ENCODE measurements around the gene SDF4.
"Not testable (repeated sequence)": the region's sequence is repeated elsewhere in the genome, so short reads cannot be mapped to it uniquely, and the experiment has no call there.

SDF4 gene

GRCh38 chr1:1178794-1179331 lies 52.9 kb downstream of the SDF4 start:
- no peak for DNase-seq (ENCODE audit: low read depth in 3 of 3)

GRCh38 chr1:1177452-1178206 lies 54.2 kb downstream of the SDF4 start:
- no peak for DNase-seq (ENCODE audit: low read depth in 3 of 3)

DNA sequence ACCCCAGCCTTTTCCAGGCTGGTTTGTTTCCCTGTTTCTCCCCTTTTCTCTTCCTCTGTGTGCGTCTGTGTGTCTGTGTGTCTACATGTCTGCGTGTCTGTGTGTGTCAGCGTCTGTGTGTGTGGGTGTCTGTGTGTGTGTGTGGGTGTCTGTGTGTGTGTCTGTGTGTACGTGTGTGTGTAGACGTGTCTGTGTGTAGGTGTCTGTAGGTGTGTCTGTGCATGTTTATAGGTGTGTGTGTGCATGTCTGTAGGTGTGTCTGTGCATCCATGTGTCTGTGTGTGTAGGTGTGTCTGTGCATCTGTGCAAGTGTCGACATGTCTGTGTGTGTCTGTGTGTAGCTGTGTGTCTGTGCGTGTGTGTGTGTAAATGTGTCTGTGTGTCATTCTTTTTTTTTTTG lies 54.9 kb downstream of the SDF4 start:
- no peak for DNase-seq (ENCODE audit: low read depth in 3 of 3)

DNA sequence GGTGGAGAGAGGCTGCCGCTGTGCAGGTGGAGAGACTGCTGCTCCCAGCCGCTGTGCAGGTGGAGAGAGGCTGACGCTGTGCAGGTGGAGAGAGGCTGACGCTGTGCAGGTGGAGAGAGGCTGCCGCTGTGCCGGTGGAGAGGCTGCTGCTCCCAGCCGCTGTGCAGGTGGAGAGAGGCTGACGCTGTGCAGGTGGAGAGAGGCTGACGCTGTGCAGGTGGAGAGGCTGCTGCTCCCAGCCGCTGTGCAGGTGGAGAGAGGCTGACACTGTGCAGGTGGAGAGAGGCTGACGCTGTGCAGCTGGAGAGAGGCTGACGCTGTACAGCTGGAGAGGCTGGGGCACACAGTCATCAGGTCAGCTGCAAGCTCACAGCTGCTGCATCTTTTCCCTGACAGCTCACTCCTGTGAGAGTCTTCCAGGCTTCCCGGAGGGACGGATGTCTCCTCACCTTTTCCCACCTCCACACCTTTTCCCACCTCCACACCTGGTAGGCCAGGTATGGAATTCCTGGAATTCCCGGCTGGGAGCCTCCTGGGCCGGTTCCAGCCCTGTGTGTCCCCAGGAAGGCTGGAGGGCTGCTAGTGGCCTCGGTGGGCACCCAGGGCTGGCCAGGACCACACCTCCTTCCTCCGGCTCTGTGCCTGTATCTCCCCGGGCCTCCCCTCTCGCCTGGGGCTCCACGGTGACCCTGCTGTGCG lies 55.6 kb downstream of the SDF4 start:
- not testable (repeated sequence) for DNase-seq (ENCODE audit: low read depth in 3 of 3)

GRCh38 chr1:1175221-1176062 lies 56.4 kb downstream of the SDF4 start:
- no peak for DNase-seq (ENCODE audit: low read depth in 3 of 3)

DNA sequence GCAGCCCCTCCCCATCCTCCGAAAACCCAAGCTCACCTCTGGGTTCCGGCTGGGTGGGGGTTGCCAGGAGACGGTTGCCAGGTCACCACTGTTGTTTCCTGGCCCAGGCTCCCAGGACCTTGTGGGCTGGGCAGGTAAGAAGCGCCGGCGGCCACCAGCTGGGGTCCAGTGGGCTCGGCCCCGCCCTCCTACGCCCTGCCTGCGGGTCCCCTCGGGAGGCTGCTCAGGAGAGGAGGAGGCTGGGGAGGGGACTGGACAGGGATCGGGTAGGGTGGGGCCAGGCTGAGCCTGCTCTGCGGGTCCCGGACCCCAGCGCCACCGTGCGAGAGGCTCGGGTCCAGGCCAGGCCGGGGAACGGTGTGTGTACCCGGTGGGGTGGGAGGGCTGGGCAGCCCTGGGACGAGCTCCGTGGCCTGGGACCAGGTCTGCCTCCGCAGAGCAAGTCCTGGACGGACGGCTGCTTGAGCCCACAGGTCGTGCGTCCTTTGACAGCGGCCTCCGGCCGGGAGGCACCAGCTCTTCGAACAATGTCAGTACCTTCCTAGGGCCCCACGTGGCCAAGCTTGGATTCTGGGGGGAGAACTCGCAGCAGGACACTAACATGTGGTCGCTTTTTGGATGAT lies 57.9 kb downstream of the SDF4 start, which contains the start of gene TTLL10:
Gene TTLL10 (plus strand): TSS at position 88 of the 623 bp plus-strand sequence. CDS start 5,336 bp downstream, outside the sequence.
- peak in 1 of 3 experiments; percentile 23 for DNase-seq (ENCODE audit: low read depth in 3 of 3)

GRCh38 chr1:1173061-1173792 lies 58.6 kb downstream of the SDF4 start:
- DNase-seq (ENCODE audit: low read depth in 3 of 3) = no peak

- no peak for DNase-seq (ENCODE audit: low read depth in 3 of 3)
Observed at GRCh38 chr1:1171546-1172340, 60.1 kb downstream of the SDF4 start.

DNA sequence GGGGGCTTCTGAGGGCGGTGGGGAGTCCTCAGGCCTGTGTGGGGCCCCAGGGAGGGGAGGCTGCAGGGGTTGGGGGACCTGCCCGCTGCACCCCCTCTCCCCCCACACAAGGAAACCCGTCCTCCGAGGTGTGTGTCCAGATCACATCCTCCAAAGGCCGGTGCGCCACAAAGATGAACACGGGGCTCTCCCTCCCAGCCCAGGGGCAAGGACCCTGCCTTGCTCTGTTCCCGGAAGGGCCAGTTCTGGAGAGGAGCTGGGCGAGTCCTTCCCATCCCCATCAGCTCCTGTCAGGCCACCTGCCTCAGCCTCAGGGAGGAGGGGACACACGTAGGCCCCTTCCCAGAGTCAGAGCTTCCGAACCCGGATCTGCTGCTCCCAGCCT lies 60.6 kb downstream of the SDF4 start:
- no peak for DNase-seq (ENCODE audit: low read depth in 3 of 3)

DNA sequence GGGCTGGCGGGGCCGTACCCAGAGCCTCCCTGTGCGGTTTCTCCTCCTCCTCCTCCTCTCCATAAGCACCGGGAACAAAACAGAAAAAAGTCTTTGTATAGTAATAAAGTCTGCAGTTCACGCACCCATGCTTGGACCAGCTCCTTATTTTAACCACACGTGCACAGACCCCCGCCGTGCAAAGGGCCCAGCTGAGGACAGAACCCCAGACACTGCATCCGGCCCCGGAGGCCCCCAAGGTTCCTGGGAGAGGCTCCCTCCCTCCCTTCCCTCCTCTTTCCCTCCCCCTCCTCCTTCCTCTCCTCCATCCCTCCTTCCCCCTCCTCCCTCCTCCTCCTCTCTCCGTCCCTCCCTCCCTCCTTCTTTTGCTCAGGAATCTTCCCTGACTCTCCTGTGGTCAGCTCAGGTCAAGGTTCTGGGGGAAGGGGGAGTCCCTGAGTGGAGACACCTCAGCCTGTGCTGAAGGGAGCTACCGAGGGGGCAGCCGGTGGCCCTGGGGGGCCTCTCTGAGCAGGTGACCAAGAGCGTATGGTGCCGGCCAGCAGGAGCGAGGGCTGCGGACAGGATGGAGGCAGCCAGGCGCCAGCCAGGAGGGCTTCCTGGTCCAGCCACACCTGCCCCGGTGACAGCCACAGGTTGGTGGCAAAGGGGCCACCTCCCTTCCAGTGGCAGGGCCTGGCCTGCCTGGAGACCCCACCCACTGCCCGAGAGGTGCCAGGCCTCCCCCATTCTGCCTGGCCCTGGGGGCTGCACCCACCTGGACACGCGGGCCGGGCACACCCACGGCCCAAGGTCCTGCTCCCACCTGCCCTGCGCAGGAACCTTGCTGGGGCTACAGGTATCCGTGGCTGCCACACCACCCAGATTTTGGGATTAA lies 61.3 kb downstream of the SDF4 start:
- DNase-seq (ENCODE audit: low read depth in 3 of 3) = no peak

DNA sequence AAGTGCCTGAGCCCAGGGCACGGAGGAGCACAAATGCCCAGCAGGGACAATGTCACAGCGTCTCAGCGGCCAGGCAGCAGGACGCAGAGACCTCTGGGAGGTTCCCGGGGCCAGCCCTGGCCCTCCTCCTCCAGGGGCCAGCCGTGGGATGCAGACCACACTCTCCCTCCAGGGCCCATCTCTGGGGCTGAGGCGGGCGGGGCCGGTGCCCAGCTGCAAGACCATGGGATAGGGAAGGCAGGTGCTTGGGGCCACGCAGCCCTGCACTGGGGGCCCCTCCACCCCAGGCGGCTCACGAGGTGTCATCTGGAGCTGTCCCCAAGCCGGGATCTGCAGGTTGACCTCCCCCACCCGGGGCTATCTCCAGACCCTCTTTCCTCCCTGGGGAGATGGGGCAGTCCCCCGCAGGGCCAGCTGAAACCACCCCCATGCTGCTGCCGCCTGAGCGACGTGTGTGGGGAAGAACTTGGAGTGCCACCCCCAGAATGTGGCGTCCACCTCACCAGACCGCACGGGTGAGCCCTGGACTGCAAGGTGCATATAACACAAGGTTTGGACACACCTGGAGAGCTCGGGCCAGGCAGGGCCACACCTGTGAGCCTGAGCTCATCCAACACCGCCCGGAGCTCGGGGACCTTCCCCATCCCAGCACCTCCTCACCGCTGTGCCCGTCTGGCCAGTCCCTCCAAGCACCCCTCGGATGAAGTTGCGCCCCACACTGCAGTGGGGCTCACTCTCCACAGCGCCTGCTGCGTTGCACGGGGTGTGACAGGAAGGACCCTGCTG lies 62.2 kb downstream of the SDF4 start:
- DNase-seq (ENCODE audit: low read depth in 3 of 3) = no peak

GRCh38 chr1:1168451-1169411 lies 63.1 kb downstream of the SDF4 start:
- DNase-seq (ENCODE audit: low read depth in 3 of 3) = no peak

DNA sequence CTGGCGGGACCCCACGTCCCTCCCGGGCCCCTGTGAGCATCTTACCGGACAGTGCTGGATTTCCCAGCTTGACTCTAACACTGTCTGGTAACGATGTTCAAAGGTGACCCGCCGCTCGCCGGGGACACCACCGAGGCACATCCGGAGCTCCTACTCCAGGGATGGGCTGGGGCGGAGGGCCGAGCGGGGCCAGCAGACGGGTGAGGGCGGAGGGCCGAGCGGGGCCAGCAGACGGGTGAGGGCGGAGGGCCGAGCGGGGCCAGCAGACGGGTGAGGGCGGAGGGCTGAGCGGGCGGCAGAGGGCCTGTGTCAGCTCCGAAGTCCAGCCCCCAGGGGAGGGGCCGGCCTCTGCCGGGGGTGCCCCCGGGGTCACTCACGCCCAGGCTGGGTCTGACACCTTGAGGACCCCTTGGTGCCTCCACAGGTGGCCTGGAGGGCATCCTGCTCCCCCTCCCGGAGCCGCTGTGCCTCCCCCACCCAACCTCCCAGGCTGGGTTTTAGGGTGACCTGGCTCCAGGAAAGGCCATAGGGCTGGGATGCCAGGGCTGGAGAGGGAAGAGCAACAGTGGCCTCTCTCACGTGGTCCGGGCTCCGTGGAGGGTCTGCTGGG lies 63.9 kb downstream of the SDF4 start:
- DNase-seq (ENCODE audit: low read depth in 3 of 3) = no peak

GRCh38 chr1:1167398-1167821 lies 64.4 kb downstream of the SDF4 start:
- DNase-seq (ENCODE audit: low read depth in 3 of 3) = no peak
